ENCODE measurements around the gene NUFIP1.

DNA sequence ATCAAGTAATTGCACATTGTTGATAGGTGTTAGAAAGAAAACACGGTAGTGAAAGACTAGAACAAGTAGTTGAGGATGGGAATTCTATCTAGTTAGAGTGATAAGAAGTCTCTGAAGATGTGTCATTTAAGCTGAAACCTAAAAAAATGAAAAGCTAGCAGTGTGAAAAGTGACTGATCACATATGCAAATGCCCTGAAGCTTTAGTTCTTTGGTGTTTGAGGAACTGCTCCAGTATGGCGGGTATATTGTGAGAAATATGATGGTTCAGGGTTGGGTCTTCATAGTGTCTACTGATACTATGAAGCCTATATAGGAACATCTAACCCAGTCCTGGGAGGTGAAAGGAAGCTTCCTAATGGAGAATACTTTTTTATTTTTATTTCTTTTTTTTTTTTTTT is 45.1 kb upstream of the NUFIP1 start:
- TF ChIP-seq CTCF (IDR thresholded peaks at IDR 0.05 in 2 of 3, conservative IDR thresholded peaks at IDR 0.05 in 1 of 3; ENCODE audit: borderline replicate concordance in 1 of 3, insufficient read depth in 1 of 3, low read depth in 2 of 3, low read length in 2 of 3) (no peak), REST (IDR thresholded peaks at IDR 0.05; ENCODE audit: low read depth) (no peak), POLR2AphosphoS5 (IDR thresholded peaks at IDR 0.05; ENCODE audit: low read depth, low read length) (no peak), TCF7L2 (IDR thresholded peaks at IDR 0.05; ENCODE audit: borderline replicate concordance, extremely low read depth, insufficient read depth, insufficient read length) (no peak), EZH2 (IDR thresholded peaks at IDR 0.05) (no peak), SIN3A (IDR thresholded peaks at IDR 0.05; ENCODE audit: low read depth) (no peak), EZH2phosphoT487 (IDR thresholded peaks at IDR 0.05; ENCODE audit: borderline replicate concordance) (no peak), POLR2A (IDR thresholded peaks at IDR 0.05; ENCODE audit: borderline replicate concordance, extremely low read depth, insufficient read depth, insufficient read length) (no peak), RAD21 (IDR thresholded peaks at IDR 0.05; ENCODE audit: low read depth) (no peak), ELF1 (IDR thresholded peaks at IDR 0.05; ENCODE audit: borderline replicate concordance, low read depth) (no peak)
- TF ChIP-seq, protein P1, sequence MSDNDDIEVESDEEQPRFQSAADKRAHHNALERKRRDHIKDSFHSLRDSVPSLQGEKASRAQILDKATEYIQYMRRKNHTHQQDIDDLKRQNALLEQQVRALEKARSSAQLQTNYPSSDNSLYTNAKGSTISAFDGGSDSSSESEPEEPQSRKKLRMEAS (IDR thresholded peaks at IDR 0.05), result no peak

Data from HCT116 (cell line).